ENCODE measurements around the gene LRIG3. TPM values are rescaled to one million over a fixed set of nuclear protein-coding genes. Genes with fewer than 3 reads are reported as not detected.

Gene LRIG3
- total and polyA plus RNA-seq, 2 of the 8 experiments (the other 6 are each of a cell fraction or from before 2014, with no cell fraction given), result 6.5 to 9.1 TPM

- peaks cover 2% of the 10 kb centered on the region; the same call in 1 of the 2 replicates for H3K79me1 ChIP-seq (ENCODE audit: low read depth, low read length)
- no peak overlapping the region for H2BK20ac ChIP-seq (ENCODE audit: low read length)
- no peak overlapping the region for H4K8ac ChIP-seq (ENCODE audit: extremely low read depth, insufficient read depth, low read length)
- no peak overlapping the region for H2BK12ac ChIP-seq (ENCODE audit: low read depth, low read length)
- no peak for DNase-seq (ENCODE audit: low read depth in 1 of 2, low spot score in 2 of 2)
- no peak overlapping the region for H2AK5ac ChIP-seq (ENCODE audit: low read depth, low read length)
- POLR2A ChIA-PET (ENCODE audit: partially characterized antibody), result no interaction called here
- H2BK5ac ChIP-seq (ENCODE audit: low read depth, low read length), result no peak overlapping the region
- peaks cover 0 to 1% of the 10 kb centered on the region in 2 experiments for H4K20me1 ChIP-seq (replicated peaks in 1 of 2; ENCODE audit: control insufficient read depth in 1 of 2, insufficient read depth in 2 of 2, low read length in 2 of 2)
- no peak overlapping the region for H3K4me2 ChIP-seq (ENCODE audit: insufficient read depth in 1 of 2, low read depth in 2 of 2, low read length in 2 of 2)
- CTCF ChIA-PET (ENCODE audit: partially characterized antibody), result interaction anchor here (2.1 kb wide), 1 partner anchor 10 kb away, joined by 7 read pairs; no protein-coding TSS in a partner anchor
- no peaks in the 10 kb centered on the region for H3K23me2 ChIP-seq (ENCODE audit: low read depth, low read length)
- H2BK15ac ChIP-seq (ENCODE audit: low read length), result no peak overlapping the region
- H3K4me3 ChIP-seq (ENCODE audit: extremely low read depth in 1 of 4, insufficient read depth in 2 of 4, low read depth in 3 of 4, low read length in 4 of 4), result no peak overlapping the region
- H3K18ac ChIP-seq (ENCODE audit: extremely low read depth, low read length), result no peak overlapping the region
- H3K27me3 ChIP-seq (replicated peaks in 1 of 4; ENCODE audit: control insufficient read depth in 3 of 4, extremely low read depth in 1 of 4, insufficient read depth in 3 of 4, low read length in 3 of 4), result no peaks in the 10 kb centered on the region
- H3K36me3 ChIP-seq (ENCODE audit: control insufficient read depth in 2 of 4, insufficient read depth in 4 of 4, low read length in 3 of 4), result peaks cover 0 to under 1% (median 0%) of the 10 kb centered on the region in 4 experiments; a peak in 1 of 8 replicates
- no peak overlapping the region for H3K23ac ChIP-seq (ENCODE audit: insufficient read length)
- FAIRE-seq, result no peak
- H3K4me1 ChIP-seq (replicated peaks in 1 of 4; ENCODE audit: control insufficient read depth in 3 of 4, insufficient read depth in 4 of 4, low read length in 3 of 4), result no peaks in the 10 kb centered on the region; a peak in 1 of 7 replicates
- H3K9me3 ChIP-seq (ENCODE audit: insufficient read depth in 2 of 2, low read depth in 1 of 2, low read length in 1 of 2), result no peaks in the 10 kb centered on the region
- H2BK120ac ChIP-seq (replicated peaks; ENCODE audit: low read depth, low read length), result no peak overlapping the region
- no peak overlapping the region for H2AFZ ChIP-seq (ENCODE audit: low read length)
- no peak overlapping the region for H3K9ac ChIP-seq (replicated peaks in 1 of 4; ENCODE audit: extremely low read depth in 1 of 4, low read depth in 3 of 4, low read length in 3 of 4)
- WGBS, 2 experiments (ENCODE audit: extremely low coverage in 1 of 2, insufficient coverage in 1 of 2, insufficient read length in 1 of 2, insufficient replicate concordance in 2 of 2, low coverage in 1 of 2, low lambda C conversion rate in 2 of 2, missing lambda C conversion rate in 1 of 2), result 83% methylated on average over 4 of the region's 4 CpGs; no CpG with 5 or more reads in 1 of the 2 experiments
- no peak overlapping the region for H3K4ac ChIP-seq (replicated peaks; ENCODE audit: insufficient read length, low read depth, low read length)
- no peak overlapping the region for H3K14ac ChIP-seq (ENCODE audit: insufficient read length)
- H3K27ac ChIP-seq (ENCODE audit: low read depth, low read length), result no peak overlapping the region
- H4K91ac ChIP-seq (replicated peaks; ENCODE audit: insufficient read length, low read length), result no peak overlapping the region
- H3K56ac ChIP-seq (replicated peaks; ENCODE audit: insufficient read length, low read depth, low read length), result no peak overlapping the region
- H4K5ac ChIP-seq (ENCODE audit: insufficient read length, low read depth, low read length), result no peak overlapping the region
- peaks cover 0 to 2% of the 10 kb centered on the region in 2 experiments; a peak in 1 of 4 replicates for H3K79me2 ChIP-seq (ENCODE audit: control insufficient read depth in 1 of 2, insufficient read depth in 2 of 2, low read length in 2 of 2)
- TF ChIP-seq BACH1 (IDR thresholded peaks at IDR 0.05; ENCODE audit: low read length), result no peak
- no peak for TF ChIP-seq USF2 (IDR thresholded peaks at IDR 0.05; ENCODE audit: low read length)
- no peak for TF ChIP-seq RAD21 (IDR thresholded peaks at IDR 0.05 in 1 of 2, conservative IDR thresholded peaks at IDR 0.05 in 1 of 2; ENCODE audit: low read depth in 2 of 2, low read length in 2 of 2)
- no peak for TF ChIP-seq SP4 (IDR thresholded peaks at IDR 0.05; ENCODE audit: low read length)
- no peak for TF ChIP-seq E2F6 (IDR thresholded peaks at IDR 0.05)
Measured at GRCh38 chr12:58895053-58895452, 25.3 kb downstream of the LRIG3 start.
